ENCODE results near the gene BTNL9. TPM values are rescaled to one million over a fixed set of nuclear protein-coding genes. Genes with fewer than 3 reads are reported as not detected.

The BTNL9 gene
- total and polyA plus RNA-seq, 9 of the 15 experiments (the other 6 are each of a cell fraction or from before 2014, with no cell fraction given): 3.7 to 86.7 (median 29.4) TPM

DNA sequence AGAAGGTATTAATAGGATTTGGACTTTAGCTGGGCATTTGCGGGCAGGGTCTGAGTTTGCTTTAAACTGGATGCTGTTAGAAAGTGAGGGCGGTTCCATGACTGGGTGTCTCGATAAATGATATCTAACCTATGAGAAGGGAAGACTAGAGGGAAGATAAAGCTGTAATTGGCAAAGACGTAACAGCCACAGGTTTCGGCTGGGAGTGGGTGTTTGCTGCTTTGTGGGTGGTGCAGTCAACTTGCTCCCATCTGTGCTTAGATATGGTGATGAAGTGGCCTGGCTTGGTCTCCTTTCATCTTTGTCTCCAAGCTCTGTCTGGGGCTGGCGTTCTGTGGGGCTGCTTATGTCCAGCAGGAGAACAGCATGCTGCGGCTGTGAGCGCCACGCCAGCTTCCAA lies 67.6 kb downstream of the BTNL9 start (continued):
- TF ChIP-seq ILF3 (IDR thresholded peaks at IDR 0.05; ENCODE audit: borderline replicate concordance) (no peak), ESRRA (IDR thresholded peaks at IDR 0.05; ENCODE audit: borderline replicate concordance, low read depth) (0 out of 2 replicates have a peak, but pooled peaks have one; percentile 29), ZNF76 (CRISPR knock-in tag; IDR thresholded peaks at IDR 0.05; ENCODE audit: borderline replicate concordance) (no peak), NFE2 (IDR thresholded peaks at IDR 0.05; ENCODE audit: low read depth) (no peak), ARID2 (IDR thresholded peaks at IDR 0.05) (no peak), KHSRP (IDR thresholded peaks at IDR 0.05) (no peak), CTBP1 (IDR thresholded peaks at IDR 0.05; ENCODE audit: borderline replicate concordance) (peak; percentile 82), GTF2F1 (IDR thresholded peaks at IDR 0.05; ENCODE audit: low read depth, low read length) (no peak), RFX7 (CRISPR knock-in tag; IDR thresholded peaks at IDR 0.05) (no peak), FIP1L1 (IDR thresholded peaks at IDR 0.05; ENCODE audit: low read depth, low read length, poor library complexity, severe bottlenecking) (no peak), FOXJ2 (tag; IDR thresholded peaks at IDR 0.05) (no peak), KLF1 (tag; IDR thresholded peaks at IDR 0.05) (no peak), CBFA2T3 (IDR thresholded peaks at IDR 0.05) (peak; percentile 91), ZFP1 (CRISPR knock-in tag; IDR thresholded peaks at IDR 0.05) (no peak), FOXM1 (IDR thresholded peaks at IDR 0.05; ENCODE audit: low read depth) (peak; percentile 37; the same call in 1 of the 2 replicates), FOXM1 (CRISPR knock-in tag; IDR thresholded peaks at IDR 0.05; ENCODE audit: low read depth) (no peak), HNRNPUL1 (IDR thresholded peaks at IDR 0.05; ENCODE audit: low read length) (no peak), POLR2B (IDR thresholded peaks at IDR 0.05; ENCODE audit: low read depth, partially characterized antibody) (no peak)
- TF ChIP-seq, protein P1, sequence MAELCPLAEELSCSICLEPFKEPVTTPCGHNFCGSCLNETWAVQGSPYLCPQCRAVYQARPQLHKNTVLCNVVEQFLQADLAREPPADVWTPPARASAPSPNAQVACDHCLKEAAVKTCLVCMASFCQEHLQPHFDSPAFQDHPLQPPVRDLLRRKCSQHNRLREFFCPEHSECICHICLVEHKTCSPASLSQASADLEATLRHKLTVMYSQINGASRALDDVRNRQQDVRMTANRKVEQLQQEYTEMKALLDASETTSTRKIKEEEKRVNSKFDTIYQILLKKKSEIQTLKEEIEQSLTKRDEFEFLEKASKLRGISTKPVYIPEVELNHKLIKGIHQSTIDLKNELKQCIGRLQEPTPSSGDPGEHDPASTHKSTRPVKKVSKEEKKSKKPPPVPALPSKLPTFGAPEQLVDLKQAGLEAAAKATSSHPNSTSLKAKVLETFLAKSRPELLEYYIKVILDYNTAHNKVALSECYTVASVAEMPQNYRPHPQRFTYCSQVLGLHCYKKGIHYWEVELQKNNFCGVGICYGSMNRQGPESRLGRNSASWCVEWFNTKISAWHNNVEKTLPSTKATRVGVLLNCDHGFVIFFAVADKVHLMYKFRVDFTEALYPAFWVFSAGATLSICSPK (IDR thresholded peaks at IDR 0.05; ENCODE audit: borderline replicate concordance): no peak
- TF ChIP-seq, protein P2, sequence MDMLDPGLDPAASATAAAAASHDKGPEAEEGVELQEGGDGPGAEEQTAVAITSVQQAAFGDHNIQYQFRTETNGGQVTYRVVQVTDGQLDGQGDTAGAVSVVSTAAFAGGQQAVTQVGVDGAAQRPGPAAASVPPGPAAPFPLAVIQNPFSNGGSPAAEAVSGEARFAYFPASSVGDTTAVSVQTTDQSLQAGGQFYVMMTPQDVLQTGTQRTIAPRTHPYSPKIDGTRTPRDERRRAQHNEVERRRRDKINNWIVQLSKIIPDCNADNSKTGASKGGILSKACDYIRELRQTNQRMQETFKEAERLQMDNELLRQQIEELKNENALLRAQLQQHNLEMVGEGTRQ (CRISPR knock-in tag; IDR thresholded peaks at IDR 0.05): no peak
- TF ChIP-seq, protein P3, sequence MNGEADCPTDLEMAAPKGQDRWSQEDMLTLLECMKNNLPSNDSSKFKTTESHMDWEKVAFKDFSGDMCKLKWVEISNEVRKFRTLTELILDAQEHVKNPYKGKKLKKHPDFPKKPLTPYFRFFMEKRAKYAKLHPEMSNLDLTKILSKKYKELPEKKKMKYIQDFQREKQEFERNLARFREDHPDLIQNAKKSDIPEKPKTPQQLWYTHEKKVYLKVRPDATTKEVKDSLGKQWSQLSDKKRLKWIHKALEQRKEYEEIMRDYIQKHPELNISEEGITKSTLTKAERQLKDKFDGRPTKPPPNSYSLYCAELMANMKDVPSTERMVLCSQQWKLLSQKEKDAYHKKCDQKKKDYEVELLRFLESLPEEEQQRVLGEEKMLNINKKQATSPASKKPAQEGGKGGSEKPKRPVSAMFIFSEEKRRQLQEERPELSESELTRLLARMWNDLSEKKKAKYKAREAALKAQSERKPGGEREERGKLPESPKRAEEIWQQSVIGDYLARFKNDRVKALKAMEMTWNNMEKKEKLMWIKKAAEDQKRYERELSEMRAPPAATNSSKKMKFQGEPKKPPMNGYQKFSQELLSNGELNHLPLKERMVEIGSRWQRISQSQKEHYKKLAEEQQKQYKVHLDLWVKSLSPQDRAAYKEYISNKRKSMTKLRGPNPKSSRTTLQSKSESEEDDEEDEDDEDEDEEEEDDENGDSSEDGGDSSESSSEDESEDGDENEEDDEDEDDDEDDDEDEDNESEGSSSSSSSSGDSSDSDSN (IDR thresholded peaks at IDR 0.05; ENCODE audit: borderline replicate concordance in 1 of 2, low read depth in 2 of 2, low read length in 2 of 2): no peak
- TF ChIP-seq, protein P4, sequence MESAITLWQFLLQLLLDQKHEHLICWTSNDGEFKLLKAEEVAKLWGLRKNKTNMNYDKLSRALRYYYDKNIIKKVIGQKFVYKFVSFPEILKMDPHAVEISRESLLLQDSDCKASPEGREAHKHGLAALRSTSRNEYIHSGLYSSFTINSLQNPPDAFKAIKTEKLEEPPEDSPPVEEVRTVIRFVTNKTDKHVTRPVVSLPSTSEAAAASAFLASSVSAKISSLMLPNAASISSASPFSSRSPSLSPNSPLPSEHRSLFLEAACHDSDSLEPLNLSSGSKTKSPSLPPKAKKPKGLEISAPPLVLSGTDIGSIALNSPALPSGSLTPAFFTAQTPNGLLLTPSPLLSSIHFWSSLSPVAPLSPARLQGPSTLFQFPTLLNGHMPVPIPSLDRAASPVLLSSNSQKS (CRISPR knock-in tag; IDR thresholded peaks at IDR 0.05): no peak
- TF ChIP-seq, protein P5, sequence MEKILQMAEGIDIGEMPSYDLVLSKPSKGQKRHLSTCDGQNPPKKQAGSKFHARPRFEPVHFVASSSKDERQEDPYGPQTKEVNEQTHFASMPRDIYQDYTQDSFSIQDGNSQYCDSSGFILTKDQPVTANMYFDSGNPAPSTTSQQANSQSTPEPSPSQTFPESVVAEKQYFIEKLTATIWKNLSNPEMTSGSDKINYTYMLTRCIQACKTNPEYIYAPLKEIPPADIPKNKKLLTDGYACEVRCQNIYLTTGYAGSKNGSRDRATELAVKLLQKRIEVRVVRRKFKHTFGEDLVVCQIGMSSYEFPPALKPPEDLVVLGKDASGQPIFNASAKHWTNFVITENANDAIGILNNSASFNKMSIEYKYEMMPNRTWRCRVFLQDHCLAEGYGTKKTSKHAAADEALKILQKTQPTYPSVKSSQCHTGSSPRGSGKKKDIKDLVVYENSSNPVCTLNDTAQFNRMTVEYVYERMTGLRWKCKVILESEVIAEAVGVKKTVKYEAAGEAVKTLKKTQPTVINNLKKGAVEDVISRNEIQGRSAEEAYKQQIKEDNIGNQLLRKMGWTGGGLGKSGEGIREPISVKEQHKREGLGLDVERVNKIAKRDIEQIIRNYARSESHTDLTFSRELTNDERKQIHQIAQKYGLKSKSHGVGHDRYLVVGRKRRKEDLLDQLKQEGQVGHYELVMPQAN (IDR thresholded peaks at IDR 0.05; ENCODE audit: borderline replicate concordance): 0 out of 2 replicates have a peak, but pooled peaks have one; percentile 15
